ENCODE results near the gene DNAH14.

Gene DNAH14

GRCh38 chr1:225318706-225319575 is 389.5 kb downstream of the DNAH14 start:
- no peak for TF ChIP-seq YY1 (IDR thresholded peaks at IDR 0.05; ENCODE audit: low read depth)
- TF ChIP-seq TAF1 (IDR thresholded peaks at IDR 0.05; ENCODE audit: low read depth): no peak
- TF ChIP-seq RAD21 (IDR thresholded peaks at IDR 0.05; ENCODE audit: low read depth): peak; percentile 71
- TF ChIP-seq USF1 (IDR thresholded peaks at IDR 0.05): no peak
- no peak for TF ChIP-seq ZBTB7A (IDR thresholded peaks at IDR 0.05; ENCODE audit: low read depth)
- TF ChIP-seq NFIC (IDR thresholded peaks at IDR 0.05): no peak
- TF ChIP-seq REST (IDR thresholded peaks at IDR 0.05; ENCODE audit: low read depth): no peak
- TF ChIP-seq EGR1 (IDR thresholded peaks at IDR 0.05): no peak

- no peak for TF ChIP-seq FOXM1 (IDR thresholded peaks at IDR 0.05; ENCODE audit: borderline replicate concordance, low read depth)
- no peak for TF ChIP-seq TAF1 (IDR thresholded peaks at IDR 0.05; ENCODE audit: low read depth)
- TF ChIP-seq REST (IDR thresholded peaks at IDR 0.05; ENCODE audit: low read depth): no peak
- TF ChIP-seq CEBPB (IDR thresholded peaks at IDR 0.05): no peak
- TF ChIP-seq EP300 (IDR thresholded peaks at IDR 0.05; ENCODE audit: borderline replicate concordance): no peak
- TF ChIP-seq TEAD4 (IDR thresholded peaks at IDR 0.05): no peak
- TF ChIP-seq EGR1 (IDR thresholded peaks at IDR 0.05): no peak
- no peak for TF ChIP-seq RAD21 (IDR thresholded peaks at IDR 0.05; ENCODE audit: low read depth)
- no peak for TF ChIP-seq USF1 (IDR thresholded peaks at IDR 0.05)
- no peak for TF ChIP-seq CREB1 (IDR thresholded peaks at IDR 0.05; ENCODE audit: low read depth)
- TF ChIP-seq YY1 (IDR thresholded peaks at IDR 0.05; ENCODE audit: low read depth): no peak
- TF ChIP-seq NFIC (IDR thresholded peaks at IDR 0.05): no peak
- TF ChIP-seq ZBTB7A (IDR thresholded peaks at IDR 0.05; ENCODE audit: low read depth): no peak
- no peak for TF ChIP-seq MAX (IDR thresholded peaks at IDR 0.05)
- no peak for TF ChIP-seq TCF12 (IDR thresholded peaks at IDR 0.05; ENCODE audit: low read depth)
Measured at GRCh38 chr1:225319871-225320270, 390.4 kb downstream of the DNAH14 start.

GRCh38 chr1:225321784-225322183 is 392.3 kb downstream of the DNAH14 start:
- TF ChIP-seq USF1 (IDR thresholded peaks at IDR 0.05): no peak
- no peak for TF ChIP-seq REST (IDR thresholded peaks at IDR 0.05; ENCODE audit: low read depth)
- no peak for TF ChIP-seq CEBPB (IDR thresholded peaks at IDR 0.05)
- TF ChIP-seq FOXM1 (IDR thresholded peaks at IDR 0.05; ENCODE audit: borderline replicate concordance, low read depth): no peak
- TF ChIP-seq TAF1 (IDR thresholded peaks at IDR 0.05; ENCODE audit: low read depth): no peak
- TF ChIP-seq TCF12 (IDR thresholded peaks at IDR 0.05; ENCODE audit: low read depth): no peak
- no peak for TF ChIP-seq NFIC (IDR thresholded peaks at IDR 0.05)
- TF ChIP-seq YY1 (IDR thresholded peaks at IDR 0.05; ENCODE audit: low read depth): no peak

GRCh38 chr1:225329041-225329440 is 399.6 kb downstream of the DNAH14 start:
- no peak for TF ChIP-seq CREB1 (IDR thresholded peaks at IDR 0.05; ENCODE audit: low read depth)
- TF ChIP-seq TAF1 (IDR thresholded peaks at IDR 0.05; ENCODE audit: low read depth): no peak
- TF ChIP-seq CEBPB (IDR thresholded peaks at IDR 0.05): no peak
- no peak for TF ChIP-seq EGR1 (IDR thresholded peaks at IDR 0.05)
- no peak for TF ChIP-seq REST (IDR thresholded peaks at IDR 0.05; ENCODE audit: low read depth)
- no peak for TF ChIP-seq RAD21 (IDR thresholded peaks at IDR 0.05; ENCODE audit: low read depth)
- no peak for TF ChIP-seq TCF12 (IDR thresholded peaks at IDR 0.05; ENCODE audit: low read depth)
- no peak for TF ChIP-seq TEAD4 (IDR thresholded peaks at IDR 0.05)
- TF ChIP-seq FOXM1 (IDR thresholded peaks at IDR 0.05; ENCODE audit: borderline replicate concordance, low read depth): no peak
- no peak for TF ChIP-seq USF1 (IDR thresholded peaks at IDR 0.05)
- no peak for TF ChIP-seq ZBTB7A (IDR thresholded peaks at IDR 0.05; ENCODE audit: low read depth)
- TF ChIP-seq MAX (IDR thresholded peaks at IDR 0.05): no peak
- TF ChIP-seq YY1 (IDR thresholded peaks at IDR 0.05; ENCODE audit: low read depth): no peak
- TF ChIP-seq NFIC (IDR thresholded peaks at IDR 0.05): no peak

All from Ishikawa (cell line).